ENCODE results near the gene RALGPS2. TPM values are rescaled to one million over a fixed set of nuclear protein-coding genes. Genes with fewer than 3 reads are reported as not detected.

The RALGPS2 gene
- total RNA-seq, 1 experiment from 2014 or later = 19.3 TPM

- no TSS peak for BruUV-seq (replicated peaks)
- POLR2A ChIA-PET (ENCODE audit: unreplicated experiment) = no interaction called here
- intact Hi-C loops (cut with micrococcal nuclease) = no loop called here
Observed at GRCh38 chr1:178798232-178798861, 73.3 kb downstream of the RALGPS2 start.

GRCh38 chr1:178802873-178803272, 77.8 kb downstream of the RALGPS2 start:
- Histone ChIP-seq H3K9me2 (replicated peaks; ENCODE audit: low read length) (no peaks in the 10 kb centered on the region), H3K27ac (ENCODE audit: low read length) (no peak overlapping the region), H2AFZ (ENCODE audit: low read length) (no peak overlapping the region), H3K27me3 (ENCODE audit: low read length) (no peaks in the 10 kb centered on the region), H3K9ac (ENCODE audit: low read length) (no peak overlapping the region), H3K36me3 (ENCODE audit: low read depth, low read length) (0 out of 2 replicates have a peak, but pooled peaks cover 4% of the 10 kb centered on the region), H4K20me1 (ENCODE audit: low read length) (no peaks in the 10 kb centered on the region), H3K9me3 (ENCODE audit: low read length) (no peaks in the 10 kb centered on the region), H3K4me1 (ENCODE audit: insufficient read depth, low read length) (no peaks in the 10 kb centered on the region), H3K4me2 (ENCODE audit: low read length) (no peak overlapping the region), H3K79me2 (ENCODE audit: low read length) (no peaks in the 10 kb centered on the region), H3F3A (ENCODE audit: low read length, unreplicated experiment) (no peaks in the 10 kb centered on the region), H3K4me3 (ENCODE audit: low read length) (no peak overlapping the region)
- TF ChIP-seq EZH2phosphoT487 (IDR thresholded peaks at IDR 0.05; ENCODE audit: borderline replicate concordance, low read length) (no peak), EZH2 (IDR thresholded peaks at IDR 0.05; ENCODE audit: low read length, unreplicated experiment) (no peak), CTCF (conservative IDR thresholded peaks at IDR 0.05; ENCODE audit: low read depth, low read length) (no peak)
- no peak for ATAC-seq
- DNase-seq = no peak
- intact Hi-C loops (cut with micrococcal nuclease) = no loop called here
- BruUV-seq (replicated peaks) = no TSS peak
- ChIA-PET CTCF (no interaction called here), POLR2A (ENCODE audit: unreplicated experiment) (no interaction called here)

More at GRCh38 chr1:178798232-178798861, 73.3 kb downstream of the RALGPS2 start:
- H3K4me3 ChIP-seq (ENCODE audit: low read length) = no peak overlapping the region
- no peaks in the 10 kb centered on the region for H3F3A ChIP-seq (ENCODE audit: low read length, unreplicated experiment)
- H3K4me2 ChIP-seq (ENCODE audit: low read length) = no peak overlapping the region
- H3K27ac ChIP-seq (ENCODE audit: low read length) = no peak overlapping the region
- TF ChIP-seq CTCF (conservative IDR thresholded peaks at IDR 0.05; ENCODE audit: low read depth, low read length) (no peak), EZH2phosphoT487 (IDR thresholded peaks at IDR 0.05; ENCODE audit: borderline replicate concordance, low read length) (no peak), EZH2 (IDR thresholded peaks at IDR 0.05; ENCODE audit: low read length, unreplicated experiment) (no peak)
- H3K27me3 ChIP-seq (ENCODE audit: low read length) = no peaks in the 10 kb centered on the region
- H2AFZ ChIP-seq (ENCODE audit: low read length) = no peak overlapping the region
- no peaks in the 10 kb centered on the region for H3K9me2 ChIP-seq (replicated peaks; ENCODE audit: low read length)
- H3K79me2 ChIP-seq (ENCODE audit: low read length) = no peaks in the 10 kb centered on the region
- no peaks in the 10 kb centered on the region for H3K4me1 ChIP-seq (ENCODE audit: insufficient read depth, low read length)
- H3K9me3 ChIP-seq (ENCODE audit: low read length) = no peaks in the 10 kb centered on the region
- no peak overlapping the region for H3K9ac ChIP-seq (ENCODE audit: low read length)
- ATAC-seq (no peak), DNase-seq (no peak)
- 0 out of 2 replicates have a peak, but pooled peaks cover 4% of the 10 kb centered on the region for H3K36me3 ChIP-seq (ENCODE audit: low read depth, low read length)
- H4K20me1 ChIP-seq (ENCODE audit: low read length) = no peaks in the 10 kb centered on the region
- CTCF ChIA-PET = interaction anchor here (0.6 kb wide), 1 partner anchor 193 kb away, joined by 5 read pairs; no protein-coding TSS in a partner anchor

DNA sequence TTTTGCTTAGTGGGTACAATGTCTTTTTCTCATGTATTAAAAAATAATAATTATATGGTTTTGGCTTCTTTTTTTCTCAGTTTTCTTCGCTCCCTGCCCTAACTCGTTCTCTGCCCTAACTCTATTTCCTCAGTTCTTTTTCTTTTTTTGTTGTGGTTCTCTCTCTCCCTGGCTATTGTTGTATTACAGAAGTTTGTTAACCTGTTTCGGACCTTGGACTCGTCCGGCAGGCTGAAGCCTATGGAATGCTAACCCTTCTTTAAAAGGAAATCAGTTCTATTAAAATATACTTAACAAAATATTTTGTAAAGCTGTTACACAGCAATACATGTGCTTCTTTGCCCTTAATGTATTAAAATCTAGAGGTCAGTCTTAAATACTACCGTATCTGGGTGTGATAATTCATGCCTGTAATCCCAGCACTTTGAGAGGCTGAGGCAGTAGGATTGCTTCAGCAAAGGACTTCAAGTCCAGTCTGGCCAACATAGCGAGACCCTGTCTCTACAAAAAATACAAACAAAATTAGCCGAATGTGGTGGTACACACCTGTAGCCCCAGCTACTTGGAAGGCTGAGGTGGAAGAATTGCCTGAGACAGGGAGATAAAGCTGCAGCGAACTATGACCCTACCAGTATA, 81.7 kb downstream of the RALGPS2 start:
- BruUV-seq (replicated peaks) = no TSS peak
- Histone ChIP-seq H3K36me3 (ENCODE audit: low read depth, low read length) (no peaks in the 10 kb centered on the region; the same call in 1 of the 2 replicates), H3K79me2 (ENCODE audit: low read length) (no peaks in the 10 kb centered on the region), H3K4me2 (ENCODE audit: low read length) (no peak overlapping the region), H4K20me1 (ENCODE audit: low read length) (no peaks in the 10 kb centered on the region), H3K9me3 (ENCODE audit: low read length) (no peaks in the 10 kb centered on the region), H3F3A (ENCODE audit: low read length, unreplicated experiment) (no peaks in the 10 kb centered on the region), H3K9me2 (replicated peaks; ENCODE audit: low read length) (no peaks in the 10 kb centered on the region), H3K4me3 (ENCODE audit: low read length) (no peak overlapping the region), H3K4me1 (ENCODE audit: insufficient read depth, low read length) (no peaks in the 10 kb centered on the region), H3K9ac (ENCODE audit: low read length) (no peak overlapping the region), H2AFZ (ENCODE audit: low read length) (no peak overlapping the region), H3K27me3 (ENCODE audit: low read length) (no peaks in the 10 kb centered on the region), H3K27ac (ENCODE audit: low read length) (no peak overlapping the region)
- ATAC-seq (no peak), DNase-seq (no peak)
- POLR2A ChIA-PET (ENCODE audit: unreplicated experiment) = no interaction called here
- TF ChIP-seq EZH2 (IDR thresholded peaks at IDR 0.05; ENCODE audit: low read length, unreplicated experiment) = no peak
- TF ChIP-seq CTCF (conservative IDR thresholded peaks at IDR 0.05; ENCODE audit: low read depth, low read length) = no peak
- no peak for TF ChIP-seq EZH2phosphoT487 (IDR thresholded peaks at IDR 0.05; ENCODE audit: borderline replicate concordance, low read length)
- intact Hi-C loops (cut with micrococcal nuclease) = no loop called here
- CTCF ChIA-PET = no interaction called here

Data from PC-3 (cell line).